Kidney (tissue), 14 donors: ENCODE measurements around the gene TEX48. TPM values are rescaled to one million over a fixed set of nuclear protein-coding genes. Genes with fewer than 3 reads are reported as not detected.

Experiments
- DNase-seq, 5 donors: peaks; one replicate each; pipeline ENCODE4 v3.0.0-alpha.2; 2013 to 2020
- FAIRE-seq: peaks from 2 replicates; lab custom pipeline; 2012; peaks lifted over from hg19 to GRCh38; lab: Jason Lieb, UNC
- H3K27ac ChIP-seq, 2 donors: one replicate each; pipeline ENCODE4 v1.7.0; 2013; ENCODE audit warnings: low read depth in 2 of 2, low read length in 2 of 2, inconsistent platforms in 1 of 2
- H3K27me3 ChIP-seq: one replicate; pipeline ENCODE4 v1.7.1; 2013; ENCODE audit warnings: low read length, inconsistent platforms; ENCODE audit not compliant: control insufficient read depth, insufficient read depth
- H3K36me3 ChIP-seq, 3 donors: one replicate each; pipeline versions ENCODE4 v1.7.0 to v1.7.1; 2013; ENCODE audit warnings: low read length in 3 of 3, control low read depth in 1 of 3, inconsistent platforms in 1 of 3; ENCODE audit not compliant: insufficient read depth in 3 of 3, control insufficient read depth in 2 of 3
- H3K4me1 ChIP-seq, 3 donors: one replicate each; pipeline versions ENCODE4 v1.7.0 to v1.7.1; 2013; ENCODE audit warnings: low read length in 3 of 3, inconsistent platforms in 1 of 3, low read depth in 1 of 3; ENCODE audit not compliant: control insufficient read depth in 2 of 3, insufficient read depth in 2 of 3
- H3K4me3 ChIP-seq, 3 donors: one replicate each; pipeline versions ENCODE4 v1.7.0 to v1.8.1; 2013; ENCODE audit warnings: low read length in 3 of 3, control low read depth in 1 of 3, inconsistent platforms in 1 of 3
- H3K9ac ChIP-seq, 3 donors: one replicate each; pipeline versions ENCODE4 v1.7.0 to v1.7.1; 2013; ENCODE audit warnings: low read length in 3 of 3, control low read depth in 1 of 3, inconsistent platforms in 1 of 3
- H3K9me3 ChIP-seq, 3 donors: one replicate each; pipeline versions ENCODE4 v1.7.0 to v1.7.1; 2013; ENCODE audit warnings: low read length in 3 of 3, control low read depth in 1 of 3, inconsistent platforms in 1 of 3; ENCODE audit not compliant: control insufficient read depth in 2 of 3, insufficient read depth in 1 of 3
- CTCF ChIP-seq: IDR thresholded peaks from 3 replicates; pipeline ENCODE4 v1.5.1; 2012; ENCODE audit warnings: mild to moderate bottlenecking, moderate library complexity, borderline replicate concordance; ENCODE audit not compliant: insufficient read depth; ENCODE audit errors: extremely low read depth
- intact Hi-C: fragments of 100-400 bp; cut with DNase I; formaldehyde crosslinking; loops from one replicate; pipeline ENCODE4 v1.11.1; 2022
- polyA plus RNA-seq: library from polyadenylated mRNA; stranded (reverse); fragments of 350-450 nt; fragmentation: Illumina TruSeq; extraction: RNeasy Lipid Tissue Mini Kit (QIAGEN cat#74804); gene quantifications from one replicate; pipeline ENCODE4 v1.2.3, GENCODE V29; 2014; ENCODE audit warnings: low read depth, low replicate concordance; ENCODE audit not compliant: insufficient read depth
- total RNA-seq: library from RNA; stranded (reverse); fragmentation: NEBNext Ultra II Directional; extraction: Animal tissue kit (Norgen Biotek cat#: 25700); gene quantifications from one replicate; pipeline ENCODE4 v1.2.1, GENCODE V29; 2021
- donor health status: control.
- donor health status: control.
- donor health status: control.
- donor health status: control.
- donor health status: control.
- donor health status: DM: yes; HTN: yes; CAD: no.
- donor health status: Normal renal cell carcinoma (clear cell type).

Gene TEX48
- total and polyA plus RNA-seq, 2 donors from 2014 or later = not detected

- no peak for DNase-seq
- H3K9me3 ChIP-seq = no peaks in the 10 kb centered on the region
- no peak overlapping the region for H3K9ac ChIP-seq
- H3K27ac ChIP-seq = no peak overlapping the region
- TF ChIP-seq CTCF = no peak
- H3K36me3 ChIP-seq = no peaks in the 10 kb centered on the region
- H3K4me1 ChIP-seq = no peaks in the 10 kb centered on the region
- no peak overlapping the region for H3K4me3 ChIP-seq
- no peak for FAIRE-seq
- intact Hi-C loops = no loop called here
- H3K27me3 ChIP-seq = no peaks in the 10 kb centered on the region
These were observed 24.7 kb upstream of the TEX48 start for GRCh38 chr9:114706711-114707110.

- H3K4me3 ChIP-seq = no peak overlapping the region
- H3K27me3 ChIP-seq = no peaks in the 10 kb centered on the region
- no peaks in the 10 kb centered on the region for H3K36me3 ChIP-seq
- no peak overlapping the region for H3K9ac ChIP-seq
- intact Hi-C loops = no loop called here
- FAIRE-seq (no peak), DNase-seq (no peak)
- H3K27ac ChIP-seq = no peak overlapping the region
- H3K4me1 ChIP-seq = no peaks in the 10 kb centered on the region
- peaks cover 0 to 3% (median 0%) of the 10 kb centered on the region in 3 donors for H3K9me3 ChIP-seq
- no peak for TF ChIP-seq CTCF
These were observed 20.0 kb upstream of the TEX48 start for GRCh38 chr9:114701988-114702387.

- Histone ChIP-seq H3K4me1 (no peaks in the 10 kb centered on the region), H3K9ac (no peak overlapping the region), H3K9me3 (peaks cover 0 to 3% (median 0%) of the 10 kb centered on the region in 3 donors), H3K27ac (no peak overlapping the region), H3K27me3 (no peaks in the 10 kb centered on the region), H3K4me3 (no peak overlapping the region), H3K36me3 (no peaks in the 10 kb centered on the region)
- DNase-seq (no peak), FAIRE-seq (no peak)
- intact Hi-C loops = no loop called here
- TF ChIP-seq CTCF = no peak
These were observed 16.0 kb upstream of the TEX48 start for GRCh38 chr9:114697951-114698351.

GRCh38 chr9:114696814-114697544 is 15.0 kb upstream of the TEX48 start:
- no peaks in the 10 kb centered on the region for H3K36me3 ChIP-seq
- H3K4me3 ChIP-seq = no peak overlapping the region
- H3K9me3 ChIP-seq = peaks cover 0 to 3% (median 0%) of the 10 kb centered on the region in 3 donors
- no peaks in the 10 kb centered on the region for H3K27me3 ChIP-seq
- H3K9ac ChIP-seq = no peak overlapping the region
- intact Hi-C loops = no loop called here
- no peaks in the 10 kb centered on the region for H3K4me1 ChIP-seq
- no peak for FAIRE-seq
- TF ChIP-seq CTCF = no peak
- H3K27ac ChIP-seq = no peak overlapping the region
- DNase-seq = no peak
